SK-N-MC (cell line): ENCODE data around the gene NCAPD2.

Experiments
- EZH2 ChIP-seq: fragments of 200-600 bp; sonication (generic); IDR thresholded peaks from one replicate; pipeline ENCODE4 v1.6.1; 2017; ENCODE audit warnings: antibody characterized with exemption
- FOXP2 ChIP-seq: optimal IDR thresholded peaks from 2 replicates; pipeline ENCODE3; 2011; ENCODE audit warnings: mild to moderate bottlenecking, moderate library complexity; ENCODE audit not compliant: insufficient read depth; ENCODE audit errors: extremely low read length, control extremely low read depth
- POLR2AphosphoS5 ChIP-seq: IDR thresholded peaks from 2 replicates; pipeline ENCODE4 v1.6.1; 2012; ENCODE audit warnings: mild to moderate bottlenecking, low read depth, low read length, borderline replicate concordance

- TF ChIP-seq EZH2: no peak
- TF ChIP-seq POLR2AphosphoS5: no peak
- no peak for TF ChIP-seq FOXP2
These were observed 35.5 kb upstream of the NCAPD2 start for GRCh38 chr12:6458281-6459003.
